Measurements from ENCODE around the gene KRT84. TPM values are rescaled to one million over a fixed set of nuclear protein-coding genes. Genes with fewer than 3 reads are reported as not detected.
A peak's percentile ranks its signal among the peaks of the same experiment; 100 is the strongest.

Gene KRT84
- total RNA-seq: not detected

- TF ChIP-seq POLR2A (IDR thresholded peaks at IDR 0.05) (no peak), POLR2AphosphoS5 (IDR thresholded peaks at IDR 0.05) (no peak), CTCF (IDR thresholded peaks at IDR 0.05) (no peak)
- DNase-seq (ENCODE audit: low spot score in 2 of 2): no peak
- intact Hi-C loops (cut with DNase I; ENCODE audit: low total_unique reads): no loop called here
- Histone ChIP-seq H3K4me3 (no peak within 1 kb of the TSS), H3K4me1 (no peaks in the 10 kb centered on the region), H3K27me3 (no peaks in the 10 kb centered on the region), H3K9me3 (no peaks in the 10 kb centered on the region), H3K36me3 (no peaks in the 10 kb centered on the region), H3K27ac (no peak within 1 kb of the TSS)
These were observed at the start of gene KRT84 for GRCh38 chr12:52385226-52385702. TSS of gene KRT84 (minus strand) at chr12:52385652. CDS start at chr12:52385585, 67 bp downstream.

GRCh38 chr12:52434760-52435530 is 49.5 kb upstream of the KRT84 start:
- H3K27me3 ChIP-seq: no peaks in the 10 kb centered on the region
- no peaks in the 10 kb centered on the region for H3K9me3 ChIP-seq
- no peaks in the 10 kb centered on the region for H3K36me3 ChIP-seq
- TF ChIP-seq POLR2AphosphoS5 (IDR thresholded peaks at IDR 0.05) (no peak), CTCF (IDR thresholded peaks at IDR 0.05) (no peak), POLR2A (IDR thresholded peaks at IDR 0.05) (no peak)
- peak overlapping the region; percentile 80 to 86 for H3K27ac ChIP-seq
- intact Hi-C loops (cut with DNase I; ENCODE audit: low total_unique reads): no loop called here
- no peak for DNase-seq (ENCODE audit: low spot score in 2 of 2)
- no peak overlapping the region for H3K4me3 ChIP-seq
- H3K4me1 ChIP-seq: no peaks in the 10 kb centered on the region

GRCh38 chr12:52434081-52434733 is 48.8 kb upstream of the KRT84 start, which contains the start of gene KRT75:
TSS of gene KRT75 (minus strand) at chr12:52434371. CDS start at chr12:52434304, 67 bp downstream.
- no peak for DNase-seq (ENCODE audit: low spot score in 2 of 2)
- Histone ChIP-seq H3K27me3 (no peaks in the 10 kb centered on the region), H3K9me3 (no peaks in the 10 kb centered on the region), H3K4me1 (no peaks in the 10 kb centered on the region), H3K36me3 (no peaks in the 10 kb centered on the region), H3K4me3 (no peak within 1 kb of the TSS), H3K27ac (peak within 1 kb of the TSS; percentile 80 to 86)
- intact Hi-C loops (cut with DNase I; ENCODE audit: low total_unique reads): no loop called here
- TF ChIP-seq CTCF (IDR thresholded peaks at IDR 0.05) (no peak), POLR2AphosphoS5 (IDR thresholded peaks at IDR 0.05) (no peak), POLR2A (IDR thresholded peaks at IDR 0.05) (no peak)

GRCh38 chr12:52433501-52434080 is 48.1 kb upstream of the KRT84 start:
- TF ChIP-seq POLR2AphosphoS5 (IDR thresholded peaks at IDR 0.05): no peak
- no peak for TF ChIP-seq CTCF (IDR thresholded peaks at IDR 0.05)
- no peak for TF ChIP-seq POLR2A (IDR thresholded peaks at IDR 0.05)
- Histone ChIP-seq H3K4me3 (no peak overlapping the region), H3K27me3 (no peaks in the 10 kb centered on the region), H3K36me3 (no peaks in the 10 kb centered on the region), H3K27ac (no peak overlapping the region), H3K9me3 (no peaks in the 10 kb centered on the region), H3K4me1 (no peaks in the 10 kb centered on the region)
- DNase-seq (ENCODE audit: low spot score in 2 of 2): peak in 1 of 2 donors; percentile 14
- intact Hi-C loops (cut with DNase I; ENCODE audit: low total_unique reads): no loop called here

All from breast epithelium (tissue), 4 donors.